ENCODE data around the gene NUDT4. TPM values are rescaled to one million over a fixed set of nuclear protein-coding genes. Genes with fewer than 3 reads are reported as not detected.

Gene NUDT4
- 92.0 and 93.9 TPM in 2 replicates for total RNA-seq

- peaks cover 31% of the 10 kb centered on the region for H3K36me3 Mint-ChIP-seq (ENCODE audit: low read depth)
- peaks cover 35% of the 10 kb centered on the region for H3K4me1 Mint-ChIP-seq (ENCODE audit: low read depth)
- DNase-seq (ENCODE audit: low spot score): peak; percentile 95
- H3K27ac Mint-ChIP-seq: peak within 1 kb of the TSS; percentile 100
- peak within 1 kb of the TSS; percentile 100 for H3K4me3 Mint-ChIP-seq (ENCODE audit: low read depth)
- H3K27me3 Mint-ChIP-seq (ENCODE audit: low read depth): peaks cover 3% of the 10 kb centered on the region
- intact Hi-C loops (cut with micrococcal nuclease): loop anchor here (1.0 to 5.0 kb wide), 5 partner anchors 63 to 450 kb away; partner anchors contain the start of genes CRADD, EEA1, MRPL42 and UBE2N
- no peaks in the 10 kb centered on the region for H3K9me3 Mint-ChIP-seq
These were observed at the start of gene NUDT4 for GRCh38 chr12:93377252-93378195. NUDT4 (plus strand) TSS chr12:93377925; CDS start chr12:93378323, 398 bp downstream.

DNA sequence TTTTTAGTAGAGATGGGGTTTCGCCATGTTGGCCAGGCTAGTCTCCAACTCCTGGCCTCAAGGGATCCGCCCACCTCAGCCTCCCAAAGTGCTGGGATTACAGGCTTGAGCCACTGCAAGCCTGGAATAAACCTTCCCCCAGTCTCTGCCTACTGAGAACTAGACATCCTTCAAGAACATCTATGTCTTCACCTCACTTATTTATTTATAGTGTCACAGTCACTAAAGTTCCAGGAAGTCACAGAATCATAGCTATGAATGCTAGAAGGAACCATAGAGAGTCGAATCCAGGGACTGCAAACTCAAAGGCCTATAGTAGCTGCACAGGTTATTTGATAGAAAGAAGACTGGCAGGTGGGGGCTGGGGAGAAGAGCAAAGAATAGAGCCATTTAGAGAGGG, 44.7 kb upstream of the NUDT4 start:
- no peaks in the 10 kb centered on the region for H3K9me3 Mint-ChIP-seq
- peaks cover 6% of the 10 kb centered on the region for H3K27me3 Mint-ChIP-seq (ENCODE audit: low read depth)
- DNase-seq (ENCODE audit: low spot score): no peak
- no peak overlapping the region for H3K4me3 Mint-ChIP-seq (ENCODE audit: low read depth)
- no peaks in the 10 kb centered on the region for H3K36me3 Mint-ChIP-seq (ENCODE audit: low read depth)
- intact Hi-C loops (cut with micrococcal nuclease): no loop called here
- no peaks in the 10 kb centered on the region for H3K4me1 Mint-ChIP-seq (ENCODE audit: low read depth)
- H3K27ac Mint-ChIP-seq: no peak overlapping the region

- no peak overlapping the region for H3K4me3 Mint-ChIP-seq (ENCODE audit: low read depth)
- intact Hi-C loops (cut with micrococcal nuclease): no loop called here
- no peak for DNase-seq (ENCODE audit: low spot score)
- H3K36me3 Mint-ChIP-seq (ENCODE audit: low read depth): no peaks in the 10 kb centered on the region
- no peaks in the 10 kb centered on the region for H3K9me3 Mint-ChIP-seq
- H3K4me1 Mint-ChIP-seq (ENCODE audit: low read depth): no peaks in the 10 kb centered on the region
- H3K27ac Mint-ChIP-seq: no peak overlapping the region
- H3K27me3 Mint-ChIP-seq (ENCODE audit: low read depth): peaks cover 6% of the 10 kb centered on the region
These were observed 43.9 kb upstream of the NUDT4 start for GRCh38 chr12:93333828-93334227.

DNA sequence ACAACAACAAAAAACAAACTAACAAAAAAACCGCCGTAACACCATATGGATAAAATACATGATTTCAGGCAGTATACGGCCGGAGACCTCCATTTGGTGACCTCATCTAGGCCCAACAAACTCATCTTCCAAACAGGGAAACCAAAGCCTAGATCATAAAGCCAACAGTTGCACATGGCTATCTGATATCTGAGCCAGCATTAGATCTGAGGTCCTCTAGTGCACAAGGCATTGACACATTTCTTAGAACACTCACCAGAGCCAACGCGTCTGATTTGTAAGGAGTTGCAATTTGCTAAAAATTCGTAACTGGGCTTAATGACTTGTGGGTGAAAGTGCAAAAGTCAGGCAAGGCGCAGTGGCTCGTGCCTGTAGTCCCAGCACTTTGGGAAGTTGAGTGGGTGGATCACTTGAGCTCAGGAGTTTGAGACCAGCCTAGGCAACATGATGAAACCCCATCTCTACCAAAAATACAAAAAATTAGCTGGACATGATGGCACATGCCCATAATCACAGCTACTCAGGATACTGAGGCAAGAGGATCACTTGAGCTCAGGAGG, 42.0 kb upstream of the NUDT4 start:
- Mint-ChIP-seq H3K27me3 (ENCODE audit: low read depth) (peaks cover 6% of the 10 kb centered on the region), H3K4me3 (ENCODE audit: low read depth) (no peak overlapping the region), H3K36me3 (ENCODE audit: low read depth) (no peaks in the 10 kb centered on the region), H3K27ac (no peak overlapping the region), H3K4me1 (ENCODE audit: low read depth) (no peaks in the 10 kb centered on the region), H3K9me3 (no peaks in the 10 kb centered on the region)
- DNase-seq (ENCODE audit: low spot score): no peak
- intact Hi-C loops (cut with micrococcal nuclease): no loop called here

GRCh38 chr12:93336291-93336741, 41.4 kb upstream of the NUDT4 start:
- Mint-ChIP-seq H3K4me3 (ENCODE audit: low read depth) (no peak overlapping the region), H3K27me3 (ENCODE audit: low read depth) (peaks cover 6% of the 10 kb centered on the region), H3K9me3 (no peaks in the 10 kb centered on the region), H3K4me1 (ENCODE audit: low read depth) (no peaks in the 10 kb centered on the region), H3K36me3 (ENCODE audit: low read depth) (no peaks in the 10 kb centered on the region), H3K27ac (no peak overlapping the region)
- intact Hi-C loops (cut with micrococcal nuclease): no loop called here
- DNase-seq (ENCODE audit: low spot score): no peak

DNA sequence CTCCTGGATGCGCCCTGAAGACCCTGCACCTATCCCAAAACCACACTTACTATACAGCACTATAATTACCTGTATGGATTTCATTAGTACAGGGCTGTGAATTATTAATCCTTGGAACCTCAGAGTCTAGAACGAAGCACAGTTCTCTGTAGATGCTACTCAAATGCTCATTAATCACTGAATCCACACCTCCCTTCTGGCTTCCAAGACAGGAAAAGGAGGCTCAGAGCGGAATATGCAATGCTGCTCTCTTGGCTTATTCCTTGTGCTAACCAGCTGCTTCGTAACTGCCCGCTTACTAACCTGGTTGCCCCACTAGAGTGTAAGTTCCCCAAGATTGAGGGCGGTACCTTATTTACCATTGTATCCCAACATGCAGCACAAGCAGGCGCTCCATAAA, 39.1 kb upstream of the NUDT4 start:
- Mint-ChIP-seq H3K9me3 (no peaks in the 10 kb centered on the region), H3K27ac (no peak overlapping the region), H3K4me1 (ENCODE audit: low read depth) (no peaks in the 10 kb centered on the region), H3K36me3 (ENCODE audit: low read depth) (no peaks in the 10 kb centered on the region), H3K27me3 (ENCODE audit: low read depth) (peaks cover 6% of the 10 kb centered on the region), H3K4me3 (ENCODE audit: low read depth) (no peak overlapping the region)
- DNase-seq (ENCODE audit: low spot score): no peak
- intact Hi-C loops (cut with micrococcal nuclease): no loop called here

GRCh38 chr12:93339695-93340094, 38.0 kb upstream of the NUDT4 start:
- no peak overlapping the region for H3K4me3 Mint-ChIP-seq (ENCODE audit: low read depth)
- H3K27me3 Mint-ChIP-seq (ENCODE audit: low read depth): peaks cover 6% of the 10 kb centered on the region
- H3K36me3 Mint-ChIP-seq (ENCODE audit: low read depth): no peaks in the 10 kb centered on the region
- no peaks in the 10 kb centered on the region for H3K4me1 Mint-ChIP-seq (ENCODE audit: low read depth)
- intact Hi-C loops (cut with micrococcal nuclease): no loop called here
- no peak overlapping the region for H3K27ac Mint-ChIP-seq
- no peaks in the 10 kb centered on the region for H3K9me3 Mint-ChIP-seq
- no peak for DNase-seq (ENCODE audit: low spot score)

DNA sequence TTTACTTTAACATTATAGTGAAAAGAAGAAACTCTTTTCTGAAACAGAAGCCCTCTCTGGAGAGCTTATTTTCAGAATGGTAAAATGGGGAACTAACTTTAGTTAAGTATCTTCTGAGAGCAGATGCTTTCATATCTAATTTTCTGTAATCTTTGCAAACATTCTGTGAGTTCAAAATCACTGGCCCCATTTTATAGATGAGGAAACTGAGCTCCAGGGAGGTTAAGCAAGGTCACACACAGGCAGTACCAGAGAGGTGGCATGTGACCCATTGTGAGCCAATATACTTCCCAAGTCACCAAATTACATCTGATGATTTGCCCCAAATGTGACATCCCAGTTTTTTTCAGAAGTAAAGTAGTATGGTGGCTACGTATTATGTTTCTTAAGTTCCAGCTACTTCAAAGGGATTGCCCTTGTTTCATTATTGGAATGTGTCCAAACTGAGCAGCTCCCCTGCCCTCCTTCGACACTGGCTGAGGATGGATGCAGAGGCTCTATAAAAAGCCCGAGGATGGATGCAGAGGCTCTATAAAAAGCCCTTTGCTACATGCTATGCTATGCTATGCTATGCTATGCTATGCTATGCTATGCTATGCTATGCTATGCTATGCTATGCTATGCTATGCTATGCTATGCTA, 36.2 kb upstream of the NUDT4 start:
- no peak overlapping the region for H3K4me3 Mint-ChIP-seq (ENCODE audit: low read depth)
- no peaks in the 10 kb centered on the region for H3K36me3 Mint-ChIP-seq (ENCODE audit: low read depth)
- no peak overlapping the region for H3K27ac Mint-ChIP-seq
- DNase-seq (ENCODE audit: low spot score): no peak
- H3K4me1 Mint-ChIP-seq (ENCODE audit: low read depth): no peaks in the 10 kb centered on the region
- no peaks in the 10 kb centered on the region for H3K9me3 Mint-ChIP-seq
- peaks cover 5% of the 10 kb centered on the region for H3K27me3 Mint-ChIP-seq (ENCODE audit: low read depth)
- intact Hi-C loops (cut with micrococcal nuclease): no loop called here

- Mint-ChIP-seq H3K27ac (no peak overlapping the region), H3K4me3 (ENCODE audit: low read depth) (no peak overlapping the region), H3K9me3 (no peaks in the 10 kb centered on the region), H3K36me3 (ENCODE audit: low read depth) (no peaks in the 10 kb centered on the region), H3K4me1 (ENCODE audit: low read depth) (peaks cover 1% of the 10 kb centered on the region), H3K27me3 (ENCODE audit: low read depth) (no peaks in the 10 kb centered on the region)
- intact Hi-C loops (cut with micrococcal nuclease): no loop called here
- DNase-seq (ENCODE audit: low spot score): no peak
These were observed 30.5 kb upstream of the NUDT4 start for GRCh38 chr12:93347054-93347785.

DNA sequence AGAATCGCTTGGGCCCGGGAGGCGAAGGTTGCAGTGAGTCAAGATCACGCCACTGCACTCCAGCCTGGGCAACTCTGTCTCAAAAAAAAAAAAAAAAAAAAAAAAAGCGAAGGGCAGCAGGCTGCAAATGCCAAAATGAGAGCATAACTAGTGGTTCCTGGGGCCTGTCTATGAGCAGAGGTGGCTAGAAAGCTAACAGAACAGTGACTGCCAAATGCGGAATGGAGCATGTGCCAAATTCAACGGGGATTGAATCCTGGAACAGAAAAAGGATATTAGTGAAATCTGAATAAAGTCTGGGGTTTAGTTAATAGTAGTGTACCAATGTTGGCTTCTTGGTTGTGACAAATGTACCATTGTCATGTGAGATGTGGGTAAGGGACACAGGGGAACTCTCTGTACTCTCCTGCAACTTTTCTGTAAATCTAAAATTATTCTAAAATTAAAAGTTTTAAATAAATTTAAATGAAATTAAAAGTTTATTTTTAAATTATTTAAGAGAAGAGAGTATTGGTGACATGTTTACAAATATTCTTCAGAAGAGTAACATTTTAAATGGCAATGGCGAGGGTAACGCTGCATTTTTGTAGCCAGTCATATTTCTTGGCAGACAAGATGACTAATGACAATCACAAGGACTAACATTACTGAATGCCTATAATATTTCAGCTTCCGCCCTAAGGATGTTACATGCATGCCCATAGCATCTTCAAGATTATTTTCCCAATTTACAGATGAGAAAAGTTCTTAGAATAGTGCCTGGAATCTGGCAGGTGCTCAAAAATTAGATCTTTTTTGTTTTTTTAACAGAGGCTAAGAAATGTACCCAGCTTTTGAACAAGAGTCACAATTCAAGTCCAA, 28.9 kb upstream of the NUDT4 start:
- intact Hi-C loops (cut with micrococcal nuclease): no loop called here

GRCh38 chr12:93351726-93352125, 26.0 kb upstream of the NUDT4 start:
- H3K27me3 Mint-ChIP-seq (ENCODE audit: low read depth): no peaks in the 10 kb centered on the region
- H3K36me3 Mint-ChIP-seq (ENCODE audit: low read depth): no peaks in the 10 kb centered on the region
- H3K4me3 Mint-ChIP-seq (ENCODE audit: low read depth): no peak overlapping the region
- H3K9me3 Mint-ChIP-seq: no peaks in the 10 kb centered on the region
- intact Hi-C loops (cut with micrococcal nuclease): no loop called here
- no peak overlapping the region for H3K27ac Mint-ChIP-seq
- peaks cover 4% of the 10 kb centered on the region for H3K4me1 Mint-ChIP-seq (ENCODE audit: low read depth)
- DNase-seq (ENCODE audit: low spot score): no peak

More for the DNA sequence above, 28.9 kb upstream of the NUDT4 start:
- H3K4me3 Mint-ChIP-seq (ENCODE audit: low read depth): no peak overlapping the region
- no peaks in the 10 kb centered on the region for H3K9me3 Mint-ChIP-seq
- no peak for DNase-seq (ENCODE audit: low spot score)
- peaks cover 4% of the 10 kb centered on the region for H3K4me1 Mint-ChIP-seq (ENCODE audit: low read depth)
- no peaks in the 10 kb centered on the region for H3K27me3 Mint-ChIP-seq (ENCODE audit: low read depth)
- H3K27ac Mint-ChIP-seq: no peak overlapping the region
- H3K36me3 Mint-ChIP-seq (ENCODE audit: low read depth): no peaks in the 10 kb centered on the region

DNA sequence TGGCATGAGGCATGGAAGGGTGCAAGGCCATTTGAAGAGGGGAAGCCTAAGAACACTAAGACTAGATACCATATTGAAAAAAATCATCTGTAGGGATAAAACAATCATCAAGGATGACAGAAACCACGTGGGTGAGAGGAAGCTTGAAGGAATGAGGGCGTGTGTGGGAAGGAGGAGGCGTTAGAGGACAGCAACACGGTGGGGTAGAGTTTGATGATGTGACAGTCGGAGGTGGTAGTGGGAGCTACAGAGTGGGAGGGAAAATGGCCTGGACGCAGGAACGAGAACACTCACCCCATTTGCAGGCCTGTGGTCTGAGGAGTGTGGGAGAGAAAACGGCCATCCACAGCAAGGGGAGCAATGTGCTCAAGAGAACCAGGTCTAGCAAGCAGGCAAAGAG, 25.4 kb upstream of the NUDT4 start:
- no peak for DNase-seq (ENCODE audit: low spot score)
- Mint-ChIP-seq H3K4me3 (ENCODE audit: low read depth) (no peak overlapping the region), H3K27me3 (ENCODE audit: low read depth) (no peaks in the 10 kb centered on the region), H3K27ac (no peak overlapping the region), H3K9me3 (no peaks in the 10 kb centered on the region), H3K4me1 (ENCODE audit: low read depth) (peaks cover 4% of the 10 kb centered on the region), H3K36me3 (ENCODE audit: low read depth) (no peaks in the 10 kb centered on the region)
- intact Hi-C loops (cut with micrococcal nuclease): no loop called here
